A673 (cell line): ENCODE data around the gene NLGN1.

Experiments
- EZH2 ChIP-seq: fragments of 200-600 bp; sonication (generic); IDR thresholded peaks from 2 replicates; pipeline ENCODE4 v1.6.1; 2017; ENCODE audit warnings: borderline replicate concordance, low read depth, mild to moderate bottlenecking, mixed read lengths, antibody characterized with exemption, low read length; ENCODE audit not compliant: poor library complexity, severe bottlenecking
- TF ChIP-seq, protein P1 (sequence below): fragments of 300-800, 200-600 bp; sonication (generic); conservative IDR thresholded peaks from 2 replicates; pipeline ENCODE4 v1.5.1; 2017; ENCODE audit warnings: low read depth, mild to moderate bottlenecking, antibody characterized with exemption, low read length, moderate library complexity, mixed read lengths

DNA sequence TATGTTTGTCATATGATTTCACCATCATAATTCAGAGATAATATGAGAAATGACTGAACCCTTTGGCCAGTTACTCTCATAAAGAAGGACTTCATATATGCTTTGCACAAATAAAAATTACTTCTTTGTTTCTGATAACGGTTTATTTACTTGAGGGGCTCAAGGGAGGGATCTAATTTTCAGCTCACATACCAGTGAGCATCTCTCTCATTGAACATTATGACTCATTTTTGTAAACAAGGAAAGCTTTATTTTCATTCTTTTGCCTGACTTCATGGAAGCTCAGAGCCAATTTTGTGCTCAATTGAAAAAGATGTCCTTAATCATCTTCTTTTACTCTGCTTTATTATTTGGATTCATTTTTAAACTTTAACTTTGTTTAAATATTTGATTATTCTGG lies 5.8 kb downstream of the NLGN1 start:
- TF ChIP-seq, protein P1, sequence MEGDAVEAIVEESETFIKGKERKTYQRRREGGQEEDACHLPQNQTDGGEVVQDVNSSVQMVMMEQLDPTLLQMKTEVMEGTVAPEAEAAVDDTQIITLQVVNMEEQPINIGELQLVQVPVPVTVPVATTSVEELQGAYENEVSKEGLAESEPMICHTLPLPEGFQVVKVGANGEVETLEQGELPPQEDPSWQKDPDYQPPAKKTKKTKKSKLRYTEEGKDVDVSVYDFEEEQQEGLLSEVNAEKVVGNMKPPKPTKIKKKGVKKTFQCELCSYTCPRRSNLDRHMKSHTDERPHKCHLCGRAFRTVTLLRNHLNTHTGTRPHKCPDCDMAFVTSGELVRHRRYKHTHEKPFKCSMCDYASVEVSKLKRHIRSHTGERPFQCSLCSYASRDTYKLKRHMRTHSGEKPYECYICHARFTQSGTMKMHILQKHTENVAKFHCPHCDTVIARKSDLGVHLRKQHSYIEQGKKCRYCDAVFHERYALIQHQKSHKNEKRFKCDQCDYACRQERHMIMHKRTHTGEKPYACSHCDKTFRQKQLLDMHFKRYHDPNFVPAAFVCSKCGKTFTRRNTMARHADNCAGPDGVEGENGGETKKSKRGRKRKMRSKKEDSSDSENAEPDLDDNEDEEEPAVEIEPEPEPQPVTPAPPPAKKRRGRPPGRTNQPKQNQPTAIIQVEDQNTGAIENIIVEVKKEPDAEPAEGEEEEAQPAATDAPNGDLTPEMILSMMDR = no peak
- no peak for TF ChIP-seq EZH2
